ENCODE measurements around the gene CYB5R2. TPM values are rescaled to one million over a fixed set of nuclear protein-coding genes. Genes with fewer than 3 reads are reported as not detected.
A peak's percentile ranks its signal among the peaks of the same experiment; 100 is the strongest.

The CYB5R2 gene
- polyA plus RNA-seq, 1 donor: 8.1 TPM

DNA sequence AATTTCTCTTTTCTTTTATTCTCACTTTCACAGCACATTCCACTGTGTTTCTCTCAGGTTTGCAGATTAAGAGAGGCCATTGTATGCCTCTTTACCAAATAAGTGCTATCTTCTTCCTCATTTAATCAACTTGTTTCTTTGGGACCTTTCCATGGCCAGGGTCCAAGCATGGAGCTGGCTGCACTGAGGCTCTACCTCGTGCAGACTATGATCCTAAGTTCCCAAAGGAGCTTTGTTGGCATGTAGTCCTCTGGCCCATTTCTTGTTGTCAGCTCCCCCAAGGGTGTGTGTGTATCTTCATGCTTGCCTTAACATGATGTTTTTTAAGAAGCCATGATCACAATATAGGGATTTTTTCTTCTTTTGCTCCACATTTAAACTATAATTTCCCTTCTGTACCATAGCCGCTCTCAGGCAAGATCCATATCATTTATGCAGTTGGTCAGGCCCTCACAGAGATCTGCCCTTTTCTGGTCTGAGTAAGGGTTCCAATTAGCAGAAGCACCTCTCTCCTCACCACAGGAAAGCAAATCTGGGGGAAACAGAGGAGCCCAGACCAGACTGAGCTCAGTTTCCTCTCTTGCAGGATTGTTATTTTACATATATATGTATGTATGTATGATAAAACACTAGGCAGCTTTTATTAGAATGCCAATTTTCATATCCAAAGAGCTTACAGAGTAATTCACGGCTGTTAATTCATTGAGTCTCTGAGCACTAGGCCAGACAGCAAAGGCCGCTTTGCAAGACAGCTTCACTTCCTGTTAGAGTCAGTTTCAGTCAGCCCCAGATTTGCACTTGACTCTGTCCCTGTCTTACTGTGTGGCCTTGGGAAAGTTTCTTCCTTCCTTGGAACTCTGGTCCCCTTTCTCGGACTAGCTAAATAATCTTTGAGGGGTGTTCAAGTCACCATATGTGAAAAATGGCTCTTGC lies 34.3 kb downstream of the CYB5R2 start:
- no peak for DNase-seq (ENCODE audit: low read depth)

DNA sequence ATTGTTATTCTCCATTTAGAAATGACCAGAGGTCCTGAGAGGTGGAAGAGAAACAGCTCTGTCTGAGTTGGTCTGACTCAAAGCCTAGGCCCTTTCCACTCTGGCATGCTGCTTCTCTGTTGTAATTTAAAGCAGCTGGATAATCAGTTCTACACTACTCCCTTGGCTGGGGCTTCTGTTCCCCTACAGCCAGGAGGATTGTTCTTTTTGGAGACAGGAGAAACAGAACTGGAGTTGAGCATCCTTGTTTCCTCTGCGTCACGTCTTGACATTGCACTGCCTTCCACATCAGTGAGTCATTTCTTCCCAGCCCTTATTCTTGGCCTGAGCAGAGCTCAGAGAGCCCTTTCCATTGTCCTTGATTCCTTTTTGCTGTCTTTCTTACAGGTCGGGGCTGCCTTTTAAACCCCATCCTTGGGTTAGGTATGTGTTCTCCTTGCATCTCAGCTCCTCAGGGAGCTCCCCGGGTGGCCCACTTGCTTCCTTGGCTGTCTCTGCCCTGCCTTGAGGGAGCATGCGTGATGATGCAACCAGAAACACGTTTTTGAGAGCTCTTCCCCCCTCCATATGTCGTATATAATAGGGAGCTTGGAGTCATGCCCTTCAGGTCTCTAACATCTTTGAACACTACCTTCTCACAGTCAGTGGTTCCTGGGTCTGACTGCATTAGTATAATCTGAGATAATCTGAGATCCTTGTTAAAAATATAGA lies 35.7 kb downstream of the CYB5R2 start:
- DNase-seq (ENCODE audit: low read depth): peak; percentile 88

DNA sequence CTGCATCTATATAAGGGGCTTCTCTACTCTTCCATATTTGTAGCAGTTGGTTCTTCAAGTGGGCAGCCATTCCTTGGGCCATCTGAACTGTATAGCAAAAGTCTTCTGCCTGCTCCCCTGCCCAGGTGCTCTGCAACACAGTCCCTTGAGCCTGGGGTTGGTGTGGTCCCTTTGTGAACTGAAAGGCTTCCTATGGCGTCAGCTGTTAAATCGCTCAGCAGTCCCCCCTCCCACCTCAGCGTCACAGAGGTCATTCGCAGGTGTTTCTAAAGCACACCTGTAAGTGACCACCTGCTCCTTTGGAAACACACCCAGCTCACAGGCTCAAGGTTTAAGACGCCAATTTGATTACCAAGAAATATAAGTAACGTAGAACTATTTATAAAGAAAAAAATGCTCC lies 37.0 kb downstream of the CYB5R2 start:
- DNase-seq (ENCODE audit: low read depth): no peak

DNA sequence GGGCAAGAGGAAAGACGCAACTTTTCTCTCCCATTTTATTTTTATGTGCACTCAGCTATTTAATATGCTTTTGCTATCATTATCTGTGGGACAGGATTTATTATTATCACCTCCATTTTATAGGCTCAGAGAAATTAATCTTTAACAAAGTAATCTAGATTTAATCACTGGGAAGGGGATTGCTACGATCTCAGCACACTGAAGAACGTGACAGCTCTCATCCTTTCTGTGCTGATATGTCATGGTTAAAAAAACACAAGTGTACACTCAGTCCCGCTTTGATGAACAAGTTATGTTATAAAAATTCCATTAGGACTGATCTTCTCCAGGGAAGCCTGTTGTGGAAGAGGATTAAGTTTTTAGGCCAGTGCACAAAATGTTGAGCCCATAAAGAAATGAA lies 37.6 kb downstream of the CYB5R2 start:
- DNase-seq (ENCODE audit: low read depth): no peak

DNA sequence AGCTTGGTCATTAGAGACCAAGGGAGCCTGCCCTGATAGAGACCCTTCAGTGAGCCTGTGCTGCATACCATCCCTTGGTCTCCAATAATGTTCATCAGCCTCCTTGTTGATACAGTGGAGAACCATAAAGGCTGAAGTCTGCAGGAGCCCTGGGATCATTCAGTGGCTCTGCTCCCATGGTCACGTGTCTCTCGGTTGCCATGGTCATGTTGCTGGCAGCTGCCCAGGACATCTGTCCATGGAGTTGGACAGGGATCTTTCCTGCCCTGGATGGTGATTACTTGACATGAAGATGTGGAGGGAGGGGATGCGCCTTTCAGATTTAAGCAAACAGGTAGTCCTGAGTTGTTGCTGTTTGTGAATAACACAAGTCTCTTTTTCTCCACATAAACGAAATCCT lies 38.2 kb downstream of the CYB5R2 start:
- DNase-seq (ENCODE audit: low read depth): no peak

- no peak for DNase-seq (ENCODE audit: low read depth)
Observed at GRCh38 chr11:7632211-7632610, 41.1 kb downstream of the CYB5R2 start.

DNA sequence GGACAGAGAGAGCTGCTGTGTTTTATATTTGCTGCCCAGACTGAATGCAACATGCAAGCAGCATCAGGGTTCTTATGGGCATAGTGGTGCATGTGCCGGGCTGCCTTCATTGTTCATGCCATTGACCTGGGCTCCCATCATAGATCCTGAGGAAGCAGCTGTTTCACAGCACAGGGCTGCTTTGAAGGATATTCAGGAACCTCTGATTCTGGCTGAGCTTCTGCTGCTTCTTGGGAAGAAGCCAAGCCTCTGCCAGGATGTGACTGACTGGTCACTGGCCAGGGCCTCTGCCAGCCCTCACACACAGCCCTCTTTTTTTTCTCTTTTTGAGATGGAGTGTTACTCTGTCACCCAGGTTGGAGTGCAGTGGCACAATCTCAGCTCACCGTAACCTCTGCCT lies 43.3 kb downstream of the CYB5R2 start:
- no peak for DNase-seq (ENCODE audit: low read depth)

GRCh38 chr11:7628660-7629059 lies 44.6 kb downstream of the CYB5R2 start:
- DNase-seq (ENCODE audit: low read depth): no peak

DNA sequence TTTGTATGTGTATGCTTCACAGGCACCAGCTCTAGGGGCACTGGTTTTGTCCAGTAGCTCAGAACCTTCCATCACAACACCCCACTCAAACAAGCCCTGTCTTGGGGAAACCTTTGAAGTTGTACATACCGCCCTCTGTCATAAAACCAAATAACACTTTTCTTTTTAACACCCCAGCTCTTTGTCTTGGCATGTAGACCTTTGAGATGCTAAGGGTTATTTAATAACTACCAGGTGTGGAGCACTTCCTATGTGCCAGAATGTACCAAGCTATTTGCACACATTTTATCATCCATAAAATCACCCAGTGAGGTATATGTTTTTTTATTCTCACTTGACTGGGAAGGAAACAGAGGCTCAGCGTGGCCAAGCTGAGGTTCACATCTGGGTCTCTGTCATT lies 50.6 kb downstream of the CYB5R2 start:
- DNase-seq (ENCODE audit: low read depth): no peak

- no peak for DNase-seq (ENCODE audit: low read depth)
Observed at GRCh38 chr11:7621554-7621953, 51.7 kb downstream of the CYB5R2 start.

- DNase-seq (ENCODE audit: low read depth): no peak
Observed at GRCh38 chr11:7621090-7621489, 52.2 kb downstream of the CYB5R2 start.

- DNase-seq (ENCODE audit: low read depth): no peak
Observed at GRCh38 chr11:7619322-7619721, 54.0 kb downstream of the CYB5R2 start.

GRCh38 chr11:7617032-7617431 lies 56.3 kb downstream of the CYB5R2 start:
- no peak for DNase-seq (ENCODE audit: low read depth)

Other genes with a start within 250 kb of the CYB5R2 start
- gene OLFML1, start 188.0 kb downstream of the CYB5R2 start, polyA plus RNA-seq (ENCODE audit: insufficient read length): 35.0 TPM
- gene PPFIBP2, start 159.5 kb downstream of the CYB5R2 start, polyA plus RNA-seq (ENCODE audit: insufficient read length): 59.0 TPM
- gene OVCH2, start 33.0 kb upstream of the CYB5R2 start, polyA plus RNA-seq (ENCODE audit: insufficient read length): 0.13 TPM
- not detected for gene OR5P2, start 123.4 kb upstream of the CYB5R2 start, polyA plus RNA-seq (ENCODE audit: insufficient read length)
- not detected for gene OR5P3, start 157.3 kb upstream of the CYB5R2 start, polyA plus RNA-seq (ENCODE audit: insufficient read length)